Sigmoid colon (tissue), 7 donors: ENCODE data around the gene STK32B. TPM values are rescaled to one million over a fixed set of nuclear protein-coding genes. Genes with fewer than 3 reads are reported as not detected.
"Not testable (repeated sequence)": the region's sequence is repeated elsewhere in the genome, so short reads cannot be mapped to it uniquely, and the experiment has no call there.

ENCODE experiments used
- DNase-seq: peaks from one replicate; pipeline ENCODE4 v3.0.0-alpha.2; 2019
- H3K27ac ChIP-seq, 4 donors: fragments of 200-600 bp; sonication (generic); one replicate each; pipeline ENCODE4 v1.5.1; 2016 to 2019; ENCODE audit warnings: mild to moderate bottlenecking in 1 of 4
- H3K27me3 ChIP-seq, 3 donors: fragments of 200-600 bp; sonication (generic); one replicate each; pipeline ENCODE4 v1.5.1; 2019; ENCODE audit warnings: mild to moderate bottlenecking in 1 of 3
- H3K36me3 ChIP-seq, 4 donors: fragments of 200-600 bp; sonication (generic); one replicate each; pipeline ENCODE4 v1.5.1; 2016 to 2019
- H3K4me1 ChIP-seq, 4 donors: fragments of 200-600 bp; sonication (generic); one replicate each; pipeline ENCODE4 v1.5.1; 2017 to 2019
- H3K4me3 ChIP-seq, 4 donors: fragments of 200-600 bp; sonication (generic); one replicate each; pipeline ENCODE4 v1.5.1; 2017 to 2019; ENCODE audit warnings: mild to moderate bottlenecking in 2 of 4, moderate library complexity in 1 of 4
- H3K9me3 ChIP-seq, 4 donors: fragments of 200-600 bp in 3 of 4; sonication (generic) in 3 of 4; one replicate each; pipeline versions ENCODE4 v1.5.1 to v1.6.1; 2013 to 2019
- EP300 ChIP-seq, 4 donors: sonication (generic); formaldehyde crosslinking; IDR thresholded peaks; one replicate each; pipeline ENCODE4 v1.6.1; 2017; ENCODE audit warnings: antibody characterized with exemption in 4 of 4
- POLR2A ChIP-seq, 2 donors: fragments of 450-650 bp; IDR thresholded peaks; one replicate each; pipeline ENCODE4 v1.6.1; 2016; ENCODE audit warnings: antibody characterized with exemption in 2 of 2, mild to moderate bottlenecking in 2 of 2, moderate library complexity in 2 of 2
- POLR2AphosphoS5 ChIP-seq, 4 donors: sonication (generic); formaldehyde crosslinking; IDR thresholded peaks; one replicate each; pipeline ENCODE4 v1.6.1; 2017; ENCODE audit warnings: antibody characterized with exemption in 4 of 4
- WGBS, 2 donors: extraction: QIAGEN DNeasy Blood & Tissue Kit; methylation state at CpG; one replicate each; pipeline ENCODE4 v1.1.7; 2013; 5-methylcytosine and 5-hydroxymethylcytosine counted together
- intact Hi-C: fragments of 100-400 bp; cut with DNase I; formaldehyde crosslinking; loops from one replicate; pipeline ENCODE4 v1.15.1; 2023
- polyA plus RNA-seq, 3 donors: library from polyadenylated mRNA; stranded (reverse); fragments of 200-250 nt; gene quantifications; one replicate each; pipeline ENCODE4 v1.2.3, GENCODE V29; 2013
- total RNA-seq, 4 donors: library from RNA; depleted of rRNA; stranded (reverse); fragments of >200 nt; gene quantifications; one replicate each; pipeline ENCODE4 v1.1.0, GENCODE V29; 2016
- TF ChIP-seq, protein P1 (sequence below), 4 experiments: fragments of 450-650 bp in 3 of 4; fragments of 200-600 bp in 1 of 4; IDR thresholded peaks; one replicate each; pipeline ENCODE4 v1.5.1; 2016 to 2019; ENCODE audit warnings: antibody characterized with exemption in 4 of 4, mild to moderate bottlenecking in 3 of 4, moderate library complexity in 2 of 4
- donor health status: healthy with polysubstance abuse.
- donor health status: Bipolar disorder and iron deficiency.
- donor health status: healthy.

The STK32B gene
- total and polyA plus RNA-seq, 7 donors = 0.23 to 3.9 (median 1.8) TPM

DNA sequence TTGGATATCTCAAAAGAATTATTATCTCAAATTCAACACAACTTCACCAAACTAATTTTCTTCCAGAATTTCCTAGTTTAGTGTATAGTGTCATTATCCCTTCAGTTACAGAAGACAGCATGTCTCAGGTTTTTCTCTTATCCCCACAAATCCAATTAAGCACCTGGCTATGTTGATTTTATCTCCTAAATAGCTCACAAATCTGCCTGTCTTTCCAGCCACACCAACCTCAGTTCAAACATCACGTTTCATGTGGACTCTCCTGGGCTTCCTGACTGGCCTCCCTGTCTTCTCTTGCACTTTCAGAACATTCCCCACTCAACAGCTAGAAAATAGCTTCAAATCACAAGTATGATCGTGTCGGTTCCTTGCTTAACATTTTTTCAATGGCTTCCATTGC lies 14.8 kb downstream of the STK32B start:
- H3K4me1 ChIP-seq = no peaks in the 10 kb centered on the region
- WGBS, 2 donors = 62 to 79% methylated on average over 3 of the region's 3 CpGs
- no peaks in the 10 kb centered on the region for H3K27me3 ChIP-seq
- intact Hi-C loops = no loop called here
- no peak overlapping the region for H3K27ac ChIP-seq
- H3K36me3 ChIP-seq = no peaks in the 10 kb centered on the region
- no peak for DNase-seq
- TF ChIP-seq POLR2A (IDR thresholded peaks at IDR 0.05) (no peak), EP300 (IDR thresholded peaks at IDR 0.05) (no peak), POLR2AphosphoS5 (IDR thresholded peaks at IDR 0.05) (no peak)
- TF ChIP-seq, protein P1, sequence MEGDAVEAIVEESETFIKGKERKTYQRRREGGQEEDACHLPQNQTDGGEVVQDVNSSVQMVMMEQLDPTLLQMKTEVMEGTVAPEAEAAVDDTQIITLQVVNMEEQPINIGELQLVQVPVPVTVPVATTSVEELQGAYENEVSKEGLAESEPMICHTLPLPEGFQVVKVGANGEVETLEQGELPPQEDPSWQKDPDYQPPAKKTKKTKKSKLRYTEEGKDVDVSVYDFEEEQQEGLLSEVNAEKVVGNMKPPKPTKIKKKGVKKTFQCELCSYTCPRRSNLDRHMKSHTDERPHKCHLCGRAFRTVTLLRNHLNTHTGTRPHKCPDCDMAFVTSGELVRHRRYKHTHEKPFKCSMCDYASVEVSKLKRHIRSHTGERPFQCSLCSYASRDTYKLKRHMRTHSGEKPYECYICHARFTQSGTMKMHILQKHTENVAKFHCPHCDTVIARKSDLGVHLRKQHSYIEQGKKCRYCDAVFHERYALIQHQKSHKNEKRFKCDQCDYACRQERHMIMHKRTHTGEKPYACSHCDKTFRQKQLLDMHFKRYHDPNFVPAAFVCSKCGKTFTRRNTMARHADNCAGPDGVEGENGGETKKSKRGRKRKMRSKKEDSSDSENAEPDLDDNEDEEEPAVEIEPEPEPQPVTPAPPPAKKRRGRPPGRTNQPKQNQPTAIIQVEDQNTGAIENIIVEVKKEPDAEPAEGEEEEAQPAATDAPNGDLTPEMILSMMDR (IDR thresholded peaks at IDR 0.05) = no peak
- H3K4me3 ChIP-seq = no peak overlapping the region
- no peaks in the 10 kb centered on the region for H3K9me3 ChIP-seq

DNA sequence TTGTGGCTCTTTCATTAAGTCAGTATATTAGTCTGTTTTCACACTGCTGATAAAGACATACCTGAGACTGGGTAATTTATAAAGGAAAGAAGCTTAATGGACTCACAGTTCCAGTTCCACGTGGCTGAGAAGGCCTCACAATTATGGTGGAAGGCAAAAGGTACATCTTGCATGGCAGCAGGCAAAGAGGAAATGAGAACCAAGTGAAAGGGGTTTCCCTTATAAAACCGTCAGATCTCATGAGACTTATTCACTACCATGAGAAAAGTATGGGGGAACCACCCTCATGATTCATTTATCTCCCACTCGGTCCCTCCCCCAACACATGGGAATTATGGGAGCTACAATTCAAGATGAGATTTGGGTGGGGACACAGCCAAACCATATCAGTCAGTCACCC lies 15.7 kb downstream of the STK32B start:
- DNase-seq, H3K9me3 ChIP-seq, H3K4me1 ChIP-seq, H3K27ac ChIP-seq, H3K27me3 ChIP-seq, intact Hi-C loops, H3K4me3 ChIP-seq, H3K36me3 ChIP-seq: not testable (repeated sequence)
- 65 to 70% methylated on average over 3 of the region's 3 CpGs for WGBS, 2 donors

DNA sequence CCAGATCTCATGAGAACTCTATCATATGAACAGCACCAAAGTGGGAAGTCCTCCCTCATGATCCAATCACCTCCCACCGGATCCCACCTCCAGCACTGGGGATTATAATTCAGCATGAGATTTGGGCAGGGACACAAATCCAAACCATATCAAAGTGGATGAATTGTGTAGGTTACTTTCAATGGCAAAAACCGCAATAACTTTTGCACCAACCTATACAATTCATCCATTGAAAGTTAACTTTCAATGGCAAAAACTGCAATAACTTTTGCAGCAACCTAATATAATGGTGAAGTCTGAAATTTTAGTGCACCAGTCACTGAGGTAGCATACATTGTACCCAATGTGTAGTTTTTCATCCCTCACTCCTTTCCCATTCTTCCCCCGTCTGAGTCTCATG lies 16.6 kb downstream of the STK32B start:
- WGBS, 2 donors = 81 to 97% methylated on average over 3 of the region's 3 CpGs
- Histone ChIP-seq H3K27me3 (no peaks in the 10 kb centered on the region), H3K9me3 (no peaks in the 10 kb centered on the region), H3K36me3 (no peaks in the 10 kb centered on the region), H3K4me1 (no peaks in the 10 kb centered on the region), H3K4me3 (no peak overlapping the region), H3K27ac (no peak overlapping the region)
- intact Hi-C loops = no loop called here
- no peak for DNase-seq
- no peak for TF ChIP-seq POLR2A (IDR thresholded peaks at IDR 0.05)
- no peak for TF ChIP-seq POLR2AphosphoS5 (IDR thresholded peaks at IDR 0.05)
- TF ChIP-seq, protein P1 (IDR thresholded peaks at IDR 0.05) = no peak
- TF ChIP-seq EP300 (IDR thresholded peaks at IDR 0.05) = no peak

DNA sequence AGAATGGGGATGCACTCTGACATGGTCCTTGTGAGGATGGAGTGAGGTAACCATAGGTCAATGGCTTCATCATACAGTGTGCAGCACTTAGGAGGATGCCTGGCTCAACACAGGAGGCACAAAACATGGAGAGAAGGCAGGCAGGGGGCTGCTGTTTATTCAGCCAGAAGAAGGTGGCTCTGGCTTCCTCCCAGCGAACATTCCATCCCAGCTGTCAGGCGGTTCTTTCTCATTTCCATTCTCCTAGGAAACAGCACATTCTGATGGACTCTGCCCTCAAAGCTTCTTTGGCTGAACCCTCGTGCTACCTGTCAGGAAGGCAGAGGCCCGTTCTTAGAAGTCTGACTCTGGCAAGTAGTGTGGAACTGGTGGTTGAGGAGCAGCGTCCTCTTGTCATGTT lies 18.6 kb downstream of the STK32B start:
- intact Hi-C loops = no loop called here
- Histone ChIP-seq H3K27ac (no peak overlapping the region), H3K36me3 (no peaks in the 10 kb centered on the region), H3K4me3 (no peak overlapping the region), H3K27me3 (no peaks in the 10 kb centered on the region), H3K4me1 (no peaks in the 10 kb centered on the region), H3K9me3 (no peaks in the 10 kb centered on the region)
- 35 to 75% methylated on average over 5 of the region's 5 CpGs for WGBS, 2 donors
- DNase-seq = no peak
- no peak for TF ChIP-seq POLR2AphosphoS5 (IDR thresholded peaks at IDR 0.05)

DNA sequence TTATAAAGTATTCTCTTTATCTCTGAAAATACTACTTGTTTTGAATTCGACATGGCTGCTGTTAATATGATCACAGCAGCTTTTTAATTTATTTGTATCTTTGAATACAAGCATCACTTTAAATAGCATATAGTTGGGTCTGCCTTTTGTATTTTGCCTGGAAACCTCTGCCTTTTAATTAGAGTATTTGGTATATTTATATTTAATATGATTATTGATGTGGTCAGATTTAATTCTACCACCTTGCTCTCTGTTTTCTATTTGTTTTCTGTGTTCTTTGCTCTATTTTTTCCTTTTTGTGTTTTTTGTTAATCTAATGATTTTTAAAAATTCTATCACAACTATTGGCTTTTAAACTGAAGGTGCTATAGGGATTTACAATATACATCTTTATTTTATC lies 21.7 kb downstream of the STK32B start:
- Histone ChIP-seq H3K27me3 (no peaks in the 10 kb centered on the region), H3K9me3 (no peaks in the 10 kb centered on the region), H3K27ac (no peak overlapping the region), H3K4me3 (no peak overlapping the region), H3K36me3 (no peaks in the 10 kb centered on the region), H3K4me1 (no peaks in the 10 kb centered on the region)
- TF ChIP-seq EP300 (IDR thresholded peaks at IDR 0.05) (no peak), POLR2A (IDR thresholded peaks at IDR 0.05) (no peak), POLR2AphosphoS5 (IDR thresholded peaks at IDR 0.05) (no peak)
- TF ChIP-seq, protein P1 (IDR thresholded peaks at IDR 0.05) = no peak
- DNase-seq = no peak
- intact Hi-C loops = no loop called here
- 74 to 94% methylated on average over 1 of the region's 1 CpG for WGBS, 2 donors

DNA sequence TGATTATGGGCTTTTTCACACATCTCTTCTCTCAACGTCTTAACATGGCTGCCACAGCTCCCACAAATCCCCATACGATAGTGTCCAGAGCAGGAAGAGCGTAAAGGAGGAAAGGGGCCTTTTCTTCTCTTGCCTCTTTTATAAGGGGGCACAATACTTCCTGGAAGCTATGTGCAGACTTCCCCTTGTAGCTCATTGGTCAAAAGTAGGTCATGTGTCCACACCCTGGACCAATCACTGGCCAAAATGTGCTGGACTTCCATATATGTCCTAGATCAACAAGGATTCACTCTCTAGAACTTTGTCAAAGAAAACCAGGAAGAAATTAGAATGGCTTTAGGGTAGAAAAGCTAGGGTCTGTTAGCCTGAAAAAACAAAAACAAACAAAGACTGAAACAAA lies 26.7 kb downstream of the STK32B start:
- WGBS, 2 donors = 72 to 93% methylated on average over 3 of the region's 3 CpGs
- intact Hi-C loops = no loop called here
- no peak for DNase-seq
- TF ChIP-seq POLR2AphosphoS5 (IDR thresholded peaks at IDR 0.05) (no peak), EP300 (IDR thresholded peaks at IDR 0.05) (no peak), POLR2A (IDR thresholded peaks at IDR 0.05) (no peak)
- TF ChIP-seq, protein P1 (IDR thresholded peaks at IDR 0.05) = no peak
- no peak overlapping the region for H3K27ac ChIP-seq
- H3K4me1 ChIP-seq = no peaks in the 10 kb centered on the region
- no peaks in the 10 kb centered on the region for H3K36me3 ChIP-seq
- no peaks in the 10 kb centered on the region for H3K27me3 ChIP-seq
- no peak overlapping the region for H3K4me3 ChIP-seq
- peaks cover 0 to 9% (median 3%) of the 10 kb centered on the region in 4 donors for H3K9me3 ChIP-seq
